Fibroblast of skin of scalp (primary cell): ENCODE results near the gene AGR3. TPM values are rescaled to one million over a fixed set of nuclear protein-coding genes. Genes with fewer than 3 reads are reported as not detected.

Experiments used
- DNase-seq: peaks from one replicate; pipeline ENCODE4 v3.0.0-alpha.2; 2013
- polyA plus RNA-seq, 2 experiments: library from polyadenylated mRNA; unstranded; fragments of 120-200 nt; gene quantifications; one replicate each; pipeline ENCODE4 v1.2.1, GENCODE V29; 2013; ENCODE audit not compliant: insufficient read length in 2 of 2

The AGR3 gene
- not detected for polyA plus RNA-seq (2013, experiment 1 of 2; ENCODE audit: insufficient read length)
- not detected for polyA plus RNA-seq (2013, experiment 2 of 2; ENCODE audit: insufficient read length)

- no peak for DNase-seq
Measured at GRCh38 chr7:16881844-16882243, at the start of gene AGR3. Gene AGR3, minus strand, starts transcription at chr7:16881983. Its CDS starts 3,365 bp downstream, at chr7:16878618.

DNA sequence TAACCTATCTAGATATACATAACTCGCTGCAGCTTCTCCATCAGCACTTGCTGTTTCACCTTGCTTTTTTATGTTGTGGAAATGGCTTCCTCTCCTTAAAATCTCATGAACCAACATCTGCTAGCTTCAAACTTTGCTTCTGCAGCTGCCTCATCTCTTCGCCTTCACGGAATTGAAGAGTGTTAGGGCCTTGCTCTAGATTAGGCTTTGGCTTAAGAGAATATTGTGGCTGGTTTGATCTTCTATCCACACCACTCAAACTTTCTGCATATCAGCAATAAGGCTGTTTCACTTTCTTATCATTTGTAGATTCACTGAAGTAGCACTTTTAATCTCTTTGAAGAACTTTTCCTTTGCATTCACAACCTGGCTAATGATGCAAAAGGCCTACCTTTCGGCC is 49.2 kb upstream of the AGR3 start:
- DNase-seq: no peak

DNA sequence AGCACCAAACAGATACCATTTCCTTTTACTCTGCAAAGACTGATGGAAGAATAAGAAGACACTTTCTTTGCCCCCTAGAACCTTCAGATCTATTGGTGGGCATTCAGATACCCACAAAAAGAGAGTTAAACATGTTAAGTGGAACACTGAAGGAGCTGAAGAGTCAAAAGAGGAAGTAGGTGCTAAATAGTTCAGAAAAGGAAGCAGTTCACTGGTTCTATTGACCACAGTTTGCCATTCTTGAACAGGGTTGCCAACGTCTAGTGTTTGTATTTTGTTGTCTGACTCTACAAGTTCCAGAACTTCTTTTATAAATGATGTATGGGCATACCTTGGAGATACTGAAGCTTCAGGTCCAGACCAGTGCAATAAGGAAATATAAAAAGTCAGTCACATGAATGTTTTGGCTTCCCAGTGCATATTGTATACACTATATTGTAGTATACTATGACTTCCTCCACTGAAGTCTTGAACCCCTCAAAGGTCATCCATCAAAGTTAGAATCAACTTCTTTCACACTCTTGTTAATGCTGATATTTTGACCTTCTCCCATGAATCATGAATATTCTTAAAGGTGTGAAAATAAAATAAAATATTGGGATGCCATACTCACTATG is 47.5 kb upstream of the AGR3 start:
- DNase-seq: no peak

- DNase-seq: no peak
Measured at GRCh38 chr7:16926861-16927260, 45.1 kb upstream of the AGR3 start.

GRCh38 chr7:16926283-16926682 is 44.5 kb upstream of the AGR3 start:
- peak; percentile 48 for DNase-seq

DNA sequence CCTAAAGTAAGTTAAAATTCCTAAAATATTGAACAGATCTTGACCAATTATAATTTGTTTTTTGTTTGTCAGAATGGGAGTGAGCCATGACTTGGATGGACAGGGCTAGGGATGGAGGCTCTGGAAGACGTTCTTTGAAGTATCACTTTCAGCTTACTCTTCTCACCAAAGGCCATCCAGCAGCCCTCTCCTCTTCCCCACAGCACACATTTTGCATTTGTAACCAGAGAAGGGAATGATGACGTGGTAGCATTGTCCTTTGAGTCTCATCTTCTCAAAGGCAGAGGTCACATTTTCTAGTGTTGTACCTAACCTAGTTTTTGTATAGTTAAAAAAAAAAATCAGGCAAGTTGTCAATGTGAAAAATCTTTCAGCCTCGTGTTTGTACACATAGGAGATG is 43.8 kb upstream of the AGR3 start:
- DNase-seq: no peak

GRCh38 chr7:16923019-16923418 is 41.2 kb upstream of the AGR3 start:
- DNase-seq: no peak

GRCh38 chr7:16921644-16922257 is 40.0 kb upstream of the AGR3 start:
- peak; percentile 45 for DNase-seq

DNA sequence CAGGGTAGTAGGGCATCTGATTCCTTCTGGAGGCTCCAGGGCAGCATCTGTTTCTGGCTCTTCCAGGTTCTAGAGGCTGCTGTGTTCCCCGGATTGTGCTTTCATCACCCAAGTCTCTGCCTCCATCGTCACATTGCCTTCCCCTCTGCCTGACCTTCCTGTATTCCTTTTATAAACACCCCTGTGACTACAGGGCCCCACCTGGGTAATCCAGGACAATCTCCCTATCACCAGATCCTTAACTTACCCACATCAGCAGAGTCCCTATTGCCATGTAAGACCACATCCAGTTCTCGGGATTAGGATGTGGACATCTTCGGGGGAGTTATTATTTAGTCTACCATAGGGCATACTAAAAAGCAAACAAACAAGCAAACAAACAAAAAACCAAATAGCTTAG is 39.4 kb upstream of the AGR3 start:
- DNase-seq: no peak

DNA sequence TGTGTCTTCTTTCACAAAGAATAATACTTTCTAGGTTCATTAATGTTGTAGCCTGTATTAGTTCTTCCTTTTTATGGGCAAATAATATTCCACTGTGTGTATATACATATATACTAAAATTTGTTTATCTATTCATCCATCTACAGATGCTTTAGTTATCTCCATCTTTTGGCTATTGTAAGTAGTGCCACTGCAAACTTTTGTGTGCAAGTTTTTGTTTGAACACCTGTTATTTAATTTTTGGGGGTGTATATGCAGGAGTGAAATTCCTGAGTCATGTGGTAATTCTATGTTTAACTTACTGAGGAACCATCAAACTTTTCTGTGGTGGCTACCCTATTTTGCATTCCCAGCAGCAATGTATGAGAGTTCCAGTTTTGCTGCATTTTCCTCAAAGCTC is 37.7 kb upstream of the AGR3 start:
- no peak for DNase-seq

DNA sequence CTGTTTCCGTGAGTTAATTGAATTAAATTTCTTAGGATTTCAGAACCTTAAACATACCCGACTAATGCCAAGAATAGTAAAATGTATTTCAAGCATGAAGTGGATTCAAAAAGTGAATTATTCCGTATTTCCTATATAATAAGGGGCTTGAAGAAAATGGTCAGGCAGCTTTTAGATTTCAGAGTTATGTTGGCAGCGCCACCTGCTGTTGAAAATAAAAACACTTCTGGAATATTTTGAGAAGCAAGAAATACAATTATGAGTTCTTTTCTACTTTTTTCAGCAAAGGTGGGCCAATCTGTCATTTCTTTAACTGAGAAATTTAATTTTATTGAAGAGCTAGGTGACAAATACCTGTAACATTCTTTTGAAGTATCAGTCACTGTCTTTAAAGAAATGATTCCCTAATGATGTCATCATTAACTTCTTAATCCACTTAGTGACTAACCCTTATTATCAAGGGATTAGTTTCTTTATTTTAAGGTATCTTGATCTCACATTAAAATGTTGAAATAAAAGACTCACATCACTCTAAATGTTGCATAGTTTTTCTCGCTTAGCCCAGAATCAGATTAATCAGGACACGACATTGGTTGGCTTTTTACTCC is 36.6 kb upstream of the AGR3 start:
- peak; percentile 60 for DNase-seq

DNA sequence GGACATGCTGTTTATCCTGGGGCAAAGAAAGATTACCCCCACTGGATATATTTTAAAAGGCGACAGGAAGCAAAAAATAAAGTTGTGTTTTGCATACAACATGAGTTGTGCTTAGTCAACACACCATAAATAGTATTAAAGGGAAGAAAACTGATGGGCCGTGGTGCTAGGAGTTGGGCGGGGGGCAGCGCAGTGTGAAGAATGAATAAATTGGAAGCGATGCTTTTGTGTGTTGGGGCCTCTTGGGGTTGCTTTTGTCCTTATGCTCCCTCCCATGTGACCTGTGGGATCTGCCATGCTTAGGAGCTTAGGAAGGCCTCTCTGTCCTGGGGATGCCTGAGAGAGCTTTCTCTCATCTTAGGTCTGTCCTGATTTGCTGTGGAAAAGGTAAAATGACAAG is 35.0 kb upstream of the AGR3 start:
- DNase-seq: no peak

- DNase-seq: peak; percentile 85
Measured at GRCh38 chr7:16916105-16916639, 34.4 kb upstream of the AGR3 start.

- DNase-seq: peak; percentile 89
Measured at GRCh38 chr7:16915405-16915804, 33.6 kb upstream of the AGR3 start.

GRCh38 chr7:16914771-16915170 is 33.0 kb upstream of the AGR3 start:
- no peak for DNase-seq

- no peak for DNase-seq
Measured at GRCh38 chr7:16913643-16914042, 31.9 kb upstream of the AGR3 start.

DNA sequence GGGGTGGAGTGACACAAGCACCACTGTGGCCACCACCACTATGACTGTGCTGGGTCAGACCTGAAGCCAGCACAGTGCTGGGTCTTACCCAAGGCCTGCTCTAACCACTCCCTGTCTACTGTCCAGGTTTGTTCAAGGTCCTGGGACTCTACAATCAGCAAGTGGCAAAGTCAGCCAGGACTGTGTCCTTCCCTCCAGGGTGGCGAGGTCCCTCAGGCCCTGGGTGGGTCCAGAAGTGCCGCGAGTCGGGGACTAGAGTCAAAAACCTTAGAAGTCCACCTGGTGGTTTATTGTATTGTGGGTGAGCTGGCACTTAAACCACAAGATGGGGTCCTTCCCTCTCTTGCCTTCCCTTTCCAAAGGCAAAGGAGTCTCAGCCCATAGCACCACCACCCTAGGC is 30.8 kb upstream of the AGR3 start:
- no peak for DNase-seq

DNA sequence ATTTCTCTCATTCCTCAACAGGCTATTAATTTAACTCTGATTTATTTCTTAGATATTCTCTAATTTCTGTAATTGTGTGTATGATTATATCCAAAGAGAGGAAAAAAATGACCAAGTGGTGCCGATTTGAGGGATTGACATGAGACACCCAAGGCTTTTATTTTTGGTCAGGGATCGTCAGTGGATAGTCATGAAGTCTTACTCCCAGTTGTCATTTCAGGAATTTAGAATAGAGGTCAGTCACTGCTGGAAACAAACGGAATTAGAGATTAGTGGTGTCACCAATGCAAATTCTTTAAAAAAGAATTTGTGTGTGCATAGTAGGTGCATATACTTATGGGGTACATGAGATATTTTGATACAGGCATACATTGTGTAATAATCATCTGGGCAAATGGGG is 26.8 kb upstream of the AGR3 start:
- no peak for DNase-seq

- peak; percentile 88 for DNase-seq
Measured at GRCh38 chr7:16905300-16906044, 23.7 kb upstream of the AGR3 start.

GRCh38 chr7:16904076-16904475 is 22.3 kb upstream of the AGR3 start:
- peak; percentile 72 for DNase-seq

GRCh38 chr7:16900209-16900768 is 18.5 kb upstream of the AGR3 start:
- no peak for DNase-seq

GRCh38 chr7:16891874-16892643 is 10.3 kb upstream of the AGR3 start:
- no peak for DNase-seq
